Ovary (tissue), 9 donors: ENCODE measurements around the gene MAMDC4. TPM values are rescaled to one million over a fixed set of nuclear protein-coding genes. Genes with fewer than 3 reads are reported as not detected.

Source experiments
- DNase-seq, 5 donors: peaks; one replicate each; pipeline ENCODE4 v3.0.0-alpha.2; 2019 to 2020
- H3K27ac ChIP-seq, 2 donors: fragments of 200-600 bp; one replicate each; pipeline versions ENCODE4 v1.5.1 to v1.8.0; 2019 to 2022
- H3K27me3 ChIP-seq: fragments of 200-600 bp; one replicate; pipeline ENCODE4 v1.8.0; 2022
- H3K36me3 ChIP-seq: fragments of 200-600 bp; sonication (generic); one replicate; pipeline ENCODE4 v1.5.1; 2019
- H3K4me1 ChIP-seq: one replicate; pipeline ENCODE4 v1.8.1; 2013; ENCODE audit warnings: mild to moderate bottlenecking, moderate library complexity; ENCODE audit not compliant: insufficient read depth
- H3K4me3 ChIP-seq: fragments of 200-600 bp; sonication (generic); one replicate; pipeline ENCODE4 v1.5.1; 2017
- H3K9me3 ChIP-seq, 2 donors: fragments of 200-600 bp in 1 of 2; sonication (generic) in 1 of 2; one replicate each; pipeline versions ENCODE4 v1.5.1 to v1.8.1; 2013 to 2019; ENCODE audit warnings: mild to moderate bottlenecking in 1 of 2, moderate library complexity in 1 of 2
- EP300 ChIP-seq: sonication (generic); formaldehyde crosslinking; IDR thresholded peaks from one replicate; pipeline ENCODE4 v1.6.1; 2017; ENCODE audit warnings: antibody characterized with exemption
- POLR2A ChIP-seq: fragments of 450-650 bp; IDR thresholded peaks from one replicate; pipeline ENCODE4 v1.6.1; 2017; ENCODE audit warnings: antibody characterized with exemption, mild to moderate bottlenecking, moderate library complexity
- WGBS, 3 donors: extraction: QIAGEN DNeasy Blood & Tissue Kit in 1 of 3; methylation state at CpG; one replicate each; pipeline versions ENCODE4 v1.1.5 to v1.1.7; 2013 to 2017; 5-methylcytosine and 5-hydroxymethylcytosine counted together
- intact Hi-C, 4 donors: fragments of 100-400 bp; cut with DNase I; formaldehyde crosslinking; loops; one replicate each; pipeline versions ENCODE4 v1.11.0 to v1.15.1; 2022 to 2023
- polyA plus RNA-seq, 2 donors: library from polyadenylated mRNA; stranded (reverse); fragments of 200-250 nt in 1 of 2; fragments of 350-450 nt in 1 of 2; fragmentation: Illumina TruSeq in 1 of 2; extraction: RNeasy Lipid Tissue Mini Kit (QIAGEN cat#74804) in 1 of 2; gene quantifications; one replicate each; pipeline ENCODE4 v1.2.3, GENCODE V29; 2013 to 2014
- total RNA-seq, 7 donors: library from RNA; depleted of rRNA in 2 of 7; stranded (reverse); fragments of >200 nt in 2 of 7; fragmentation: NEBNext Ultra II Directional in 3 of 7; extraction: Animal tissue kit (Norgen Biotek cat#: 25700) in 3 of 7; gene quantifications; one replicate each; pipeline versions ENCODE4 v1.1.0 to v1.2.4, GENCODE V29; 2016 to 2023
- TF ChIP-seq, protein P1 (sequence below), 3 donors: fragments of 450-650 bp in 2 of 3; fragments of 200-600 bp in 1 of 3; IDR thresholded peaks; one replicate each; pipeline versions ENCODE4 v1.5.1 to v1.8.0; 2016 to 2022; ENCODE audit warnings: antibody characterized with exemption in 3 of 3, mild to moderate bottlenecking in 1 of 3
- donor health status: DM: no; HTN: no; CAD: no; lungs with moderate emphysema.
- donor health status: DM: no; HTN: no; CAD: no.
- donor health status: Bipolar disorder and iron deficiency.
- donor health status: DM: yes; HTN: yes; CAD: no.
- donor health status: DM: no; HTN: no; CAD: no.
- donor health status: DM: yes; HTN: yes; CAD: no.

MAMDC4 gene
- total and polyA plus RNA-seq, 9 donors: 0.15 to 31.4 (median 2.5) TPM

- Histone ChIP-seq H3K27ac (peak overlapping the region; percentile 4 to 40), H3K4me3 (peak overlapping the region; percentile 21), H3K9me3 (no peaks in the 10 kb centered on the region), H3K4me1 (peaks cover 3% of the 10 kb centered on the region), H3K36me3 (no peaks in the 10 kb centered on the region), H3K27me3 (no peaks in the 10 kb centered on the region)
- DNase-seq: peak in 4 of 5 donors; percentile 17 to 68 (median 42)
- TF ChIP-seq, protein P1, sequence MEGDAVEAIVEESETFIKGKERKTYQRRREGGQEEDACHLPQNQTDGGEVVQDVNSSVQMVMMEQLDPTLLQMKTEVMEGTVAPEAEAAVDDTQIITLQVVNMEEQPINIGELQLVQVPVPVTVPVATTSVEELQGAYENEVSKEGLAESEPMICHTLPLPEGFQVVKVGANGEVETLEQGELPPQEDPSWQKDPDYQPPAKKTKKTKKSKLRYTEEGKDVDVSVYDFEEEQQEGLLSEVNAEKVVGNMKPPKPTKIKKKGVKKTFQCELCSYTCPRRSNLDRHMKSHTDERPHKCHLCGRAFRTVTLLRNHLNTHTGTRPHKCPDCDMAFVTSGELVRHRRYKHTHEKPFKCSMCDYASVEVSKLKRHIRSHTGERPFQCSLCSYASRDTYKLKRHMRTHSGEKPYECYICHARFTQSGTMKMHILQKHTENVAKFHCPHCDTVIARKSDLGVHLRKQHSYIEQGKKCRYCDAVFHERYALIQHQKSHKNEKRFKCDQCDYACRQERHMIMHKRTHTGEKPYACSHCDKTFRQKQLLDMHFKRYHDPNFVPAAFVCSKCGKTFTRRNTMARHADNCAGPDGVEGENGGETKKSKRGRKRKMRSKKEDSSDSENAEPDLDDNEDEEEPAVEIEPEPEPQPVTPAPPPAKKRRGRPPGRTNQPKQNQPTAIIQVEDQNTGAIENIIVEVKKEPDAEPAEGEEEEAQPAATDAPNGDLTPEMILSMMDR (IDR thresholded peaks at IDR 0.05): no peak
- TF ChIP-seq POLR2A (no peak), EP300 (no peak)
- 9 to 21% (median 13%) methylated on average over 58 to 83 of the region's 83 CpGs for WGBS, 3 donors
- intact Hi-C loops: no loop called here
Observed at GRCh38 chr9:136820971-136821825, 30.9 kb upstream of the MAMDC4 start.

GRCh38 chr9:136821826-136822544 lies 30.2 kb upstream of the MAMDC4 start:
- Histone ChIP-seq H3K9me3 (no peaks in the 10 kb centered on the region), H3K4me3 (peak overlapping the region; percentile 21), H3K4me1 (peaks cover 3% of the 10 kb centered on the region), H3K27ac (peak overlapping the region in 1 of 2 donors; percentile 40), H3K36me3 (no peaks in the 10 kb centered on the region), H3K27me3 (no peaks in the 10 kb centered on the region)
- TF ChIP-seq, protein P1 (IDR thresholded peaks at IDR 0.05): no peak
- TF ChIP-seq EP300: no peak
- no peak for TF ChIP-seq POLR2A
- intact Hi-C loops: no loop called here
- 60 to 71% (median 64%) methylated on average over 42 of the region's 42 CpGs for WGBS, 3 donors
- peak in 4 of 5 donors; percentile 8 to 48 (median 35) for DNase-seq

GRCh38 chr9:136823136-136824046 lies 28.8 kb upstream of the MAMDC4 start:
- peaks cover 3% of the 10 kb centered on the region for H3K4me1 ChIP-seq
- intact Hi-C loops: no loop called here
- no peaks in the 10 kb centered on the region for H3K27me3 ChIP-seq
- no peaks in the 10 kb centered on the region for H3K36me3 ChIP-seq
- H3K27ac ChIP-seq: no peak overlapping the region
- TF ChIP-seq POLR2A (no peak), EP300 (no peak)
- TF ChIP-seq, protein P1 (IDR thresholded peaks at IDR 0.05): no peak
- H3K4me3 ChIP-seq: no peak overlapping the region
- WGBS, 3 donors: 82 to 89% (median 85%) methylated on average over 30 of the region's 30 CpGs
- peak in 1 of 5 donors; percentile 14 for DNase-seq
- H3K9me3 ChIP-seq: no peaks in the 10 kb centered on the region
